Muscle of back (tissue), 11 donors: ENCODE data around the gene IFIH1. TPM values are rescaled to one million over a fixed set of nuclear protein-coding genes. Genes with fewer than 3 reads are reported as not detected.

ENCODE experiments used
- DNase-seq, 3 donors: peaks; one replicate each; pipeline versions ENCODE4 v3.0.0 to v3.0.0-alpha.2; 2013
- polyA plus RNA-seq, 10 donors: library from polyadenylated mRNA; unstranded; fragments of 120-200 nt; gene quantifications; one replicate each; pipeline ENCODE4 v1.2.1, GENCODE V29; 2013; ENCODE audit not compliant: insufficient read length in 10 of 10

The IFIH1 gene
- polyA plus RNA-seq, 10 donors = 2.2 to 4.3 (median 3.1) TPM

- DNase-seq = peak in 1 of 3 donors; percentile 71
These were observed 97.4 kb downstream of the IFIH1 start for GRCh38 chr2:162221064-162221463.

DNA sequence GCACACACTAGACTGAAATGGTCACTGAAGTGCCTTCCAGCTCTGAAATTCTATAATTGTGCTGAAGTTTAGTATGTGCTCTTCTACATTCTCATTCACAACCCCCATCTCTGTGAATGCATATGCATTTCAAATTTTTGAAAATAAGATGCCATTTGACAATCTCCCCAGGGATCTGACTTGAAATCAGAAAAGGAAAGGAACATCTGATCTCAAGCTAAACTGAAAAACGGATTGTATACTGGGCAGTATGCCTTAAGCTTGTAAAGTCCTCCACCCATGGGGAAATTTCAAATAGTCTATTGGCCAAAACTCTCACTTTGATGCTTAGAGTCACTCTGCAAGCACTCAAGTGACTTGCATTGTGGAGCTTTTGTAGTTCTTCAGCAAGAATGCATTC is 98.1 kb downstream of the IFIH1 start:
- peak; percentile 71 to 89 (median 77) for DNase-seq

DNA sequence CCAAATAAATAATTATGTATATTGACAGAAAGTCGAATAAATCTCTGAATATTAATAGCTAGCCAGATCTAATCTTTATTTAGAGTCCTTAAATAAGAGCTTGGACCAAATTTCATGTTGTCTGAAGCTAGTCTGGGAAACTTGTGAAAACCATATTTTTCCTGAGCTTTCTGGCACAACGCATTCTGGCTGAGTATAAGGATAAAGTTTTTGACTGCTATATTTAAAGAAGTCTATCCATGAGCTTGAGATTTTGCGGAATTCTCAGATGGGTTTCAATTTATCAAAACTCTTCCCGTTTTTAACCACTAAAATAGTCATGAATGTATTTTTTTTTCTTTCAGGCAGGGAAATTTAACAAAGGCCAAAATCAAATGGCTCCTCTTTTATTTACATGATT is 99.1 kb downstream of the IFIH1 start:
- DNase-seq = peak; percentile 70 to 85 (median 79)

DNA sequence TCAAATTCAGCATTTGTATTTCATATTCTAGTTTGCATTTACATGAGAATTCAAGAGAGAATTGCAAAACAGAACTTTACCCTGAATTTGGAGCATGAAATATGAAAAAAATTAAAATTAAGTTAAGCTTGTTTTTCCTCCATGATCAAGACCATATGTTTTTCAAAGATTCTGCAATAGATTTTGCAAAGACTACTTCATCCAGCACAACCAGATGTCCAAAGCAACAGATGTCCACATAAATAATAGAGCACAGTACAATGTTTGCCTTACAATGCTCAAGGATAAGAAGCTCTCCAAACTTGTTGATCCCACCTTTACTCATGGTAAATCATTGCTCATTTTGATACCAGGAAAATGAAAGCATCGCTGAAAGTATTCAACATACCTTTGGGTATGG is 100.9 kb downstream of the IFIH1 start:
- DNase-seq = peak in 2 of 3 donors; percentile 67 to 88

Other genes with a start within 250 kb of the IFIH1 start
- 10 to 100 TPM in 7 of 10 donors, 1 to 10 TPM in 3; 7.2 to 24.2 (median 12.2) TPM for gene DPP4, start 244.5 kb downstream of the IFIH1 start, polyA plus RNA-seq
- 10 to 100 TPM in 7 of 10 donors, 1 to 10 TPM in 3; 4.7 to 52.4 (median 12.9) TPM for gene GCG, start 166.4 kb downstream of the IFIH1 start, polyA plus RNA-seq
- 100 to 1,000 TPM in 2 of 10 donors, 10 to 100 TPM in 8; 66.8 to 131 (median 76.9) TPM for gene FAP, start 75.2 kb downstream of the IFIH1 start, polyA plus RNA-seq
- 10 to 100 TPM in 9 of 10 donors, 1 to 10 TPM in 1; 8.1 to 18.8 (median 13.2) TPM for gene GCA, start 25.4 kb upstream of the IFIH1 start, polyA plus RNA-seq